ENCODE measurements around the gene RBMS1.

DNA sequence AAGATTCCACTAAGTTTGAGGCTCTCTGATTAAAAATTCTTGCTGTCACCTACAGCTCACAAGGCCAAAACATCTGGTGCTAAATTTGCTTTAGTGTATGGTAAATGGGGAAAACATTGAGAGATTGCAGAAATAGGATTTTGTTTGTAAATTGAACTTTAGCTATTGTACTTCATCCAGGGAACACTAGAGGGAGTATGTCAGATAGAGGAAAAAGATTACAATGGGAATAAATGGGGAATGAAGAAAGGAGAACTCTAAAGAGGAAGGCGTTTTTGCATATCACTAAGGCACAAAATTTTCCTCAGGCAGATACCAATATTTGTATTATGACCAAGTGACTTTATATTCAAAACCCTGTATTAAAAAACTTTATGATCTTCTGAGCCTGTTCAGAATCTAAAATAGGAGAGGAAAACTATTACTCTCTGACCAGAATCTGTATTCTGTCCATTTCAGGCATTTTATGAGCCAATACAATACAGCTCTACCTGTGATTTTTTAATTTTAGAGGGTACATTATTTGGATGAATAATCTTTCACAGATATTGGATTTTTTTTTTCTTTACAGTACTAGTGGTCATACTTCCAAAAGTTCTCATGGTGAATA lies 241.2 kb downstream of the RBMS1 start:
- peak; percentile 90 for TF ChIP-seq CTCF (conservative IDR thresholded peaks at IDR 0.05; ENCODE audit: low read length)
- TF ChIP-seq EZH2phosphoT487 (IDR thresholded peaks at IDR 0.05; ENCODE audit: borderline replicate concordance): no peak
